Activated CD8-positive, alpha-beta memory T cell treated with anti-CD3 and anti-CD28 coated beads for 4 hours (primary cell): ENCODE measurements around the gene ITFG1.
"Not testable (repeated sequence)": the region's sequence is repeated elsewhere in the genome, so short reads cannot be mapped to it uniquely, and the experiment has no call there.

ENCODE experiments used
- DNase-seq, 2 donors: peaks; one replicate each; pipeline ENCODE4 v3.0.0-alpha.2; 2020; ENCODE audit warnings: low read depth in 2 of 2

The ITFG1 gene

DNA sequence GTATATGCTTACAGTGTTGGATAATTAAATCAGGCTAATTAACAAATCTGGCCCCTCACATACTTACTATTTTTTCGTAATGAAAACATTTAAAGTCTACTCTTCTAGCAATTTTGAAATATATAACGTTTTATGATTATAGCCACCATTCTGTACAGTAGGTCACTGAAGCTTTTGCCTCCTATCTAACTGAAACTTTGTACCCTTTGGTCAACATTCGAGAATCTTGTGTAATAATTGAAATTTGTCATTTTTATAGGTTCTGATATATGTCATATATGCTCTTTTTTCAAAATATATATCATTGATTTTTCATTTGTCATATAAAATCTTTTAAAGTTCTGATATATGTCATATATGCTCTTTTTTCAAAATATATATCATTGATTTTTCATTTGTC is 12.9 kb upstream of the ITFG1 start:
- no peak for DNase-seq

DNA sequence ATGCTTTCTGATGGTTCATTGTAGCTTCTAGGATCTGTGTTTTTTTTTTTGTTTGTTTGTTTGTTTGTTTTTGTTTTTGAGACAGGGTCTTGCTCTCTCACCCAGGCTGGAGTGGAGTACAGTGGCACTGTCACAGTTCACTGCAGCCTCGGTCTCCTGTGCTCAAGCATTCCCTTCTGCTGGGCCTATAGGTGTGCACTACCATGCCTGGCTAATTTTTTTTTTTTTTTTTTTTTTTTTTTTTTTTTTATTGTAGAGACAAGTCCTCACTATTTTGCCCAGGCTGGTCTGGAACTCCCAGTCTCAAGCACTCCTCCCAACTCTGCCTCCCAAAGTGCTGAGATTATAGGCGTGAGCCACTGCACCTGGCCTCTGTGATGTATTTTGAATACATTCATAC is 12.1 kb upstream of the ITFG1 start:
- DNase-seq, result not testable (repeated sequence)

DNA sequence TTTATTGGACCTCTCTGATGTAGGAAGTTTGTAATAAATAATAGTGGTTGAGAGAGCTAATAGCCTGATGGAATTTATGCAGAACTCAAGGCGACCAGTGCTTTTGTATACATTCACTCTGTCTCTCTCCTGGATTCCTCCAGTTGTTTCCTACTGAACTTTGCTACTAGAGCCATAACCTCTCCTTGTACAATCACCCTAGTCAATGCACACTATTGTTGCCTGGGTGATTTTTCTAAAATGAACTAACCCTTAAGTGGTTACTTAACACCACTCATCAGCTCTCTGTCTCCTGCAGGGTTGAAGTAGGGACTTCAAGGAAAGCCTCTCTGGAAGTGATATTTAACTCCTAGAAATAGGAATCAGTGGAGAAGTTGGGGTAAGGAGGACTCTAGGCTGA is 9.9 kb upstream of the ITFG1 start:
- DNase-seq, result no peak

GRCh38 chr16:47470211-47470610 is 9.3 kb upstream of the ITFG1 start:
- DNase-seq, result no peak

DNA sequence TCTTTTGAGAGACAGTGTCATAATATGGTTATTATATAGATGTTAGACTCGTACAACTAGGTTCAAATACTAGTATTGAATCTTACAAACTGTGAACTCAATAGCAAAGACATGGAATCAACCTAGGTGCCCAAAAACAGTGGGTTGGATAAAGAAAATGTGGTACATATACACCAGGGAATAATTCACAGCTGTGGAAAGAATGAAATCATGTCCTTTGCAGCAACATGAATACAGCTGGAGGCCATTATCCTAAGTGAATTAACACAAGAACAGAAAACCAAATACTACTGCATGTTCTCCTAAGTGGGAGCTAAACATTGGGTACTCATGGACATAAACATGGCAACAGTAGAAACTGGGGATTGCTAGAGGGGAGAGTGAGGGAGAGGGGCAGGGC is 8.4 kb upstream of the ITFG1 start:
- no peak for DNase-seq

GRCh38 chr16:47468070-47468689 is 7.3 kb upstream of the ITFG1 start:
- not testable (repeated sequence) for DNase-seq

GRCh38 chr16:47467501-47467900 is 6.6 kb upstream of the ITFG1 start:
- no peak for DNase-seq

- DNase-seq, result no peak
Measured at GRCh38 chr16:47465919-47466630, 5.2 kb upstream of the ITFG1 start.

- DNase-seq, result no peak
Measured at GRCh38 chr16:47463771-47464624, 3.1 kb upstream of the ITFG1 start.

GRCh38 chr16:47461598-47462266 is 869 bp upstream of the ITFG1 start:
- DNase-seq, result no peak

- no peak for DNase-seq
Measured at GRCh38 chr16:47460359-47460710, 528 bp downstream of the ITFG1 start.

GRCh38 chr16:47459603-47460002 is 1.3 kb downstream of the ITFG1 start:
- no peak for DNase-seq

- no peak for DNase-seq
Measured at GRCh38 chr16:47458331-47458730, 2.5 kb downstream of the ITFG1 start.

- no peak for DNase-seq
Measured at GRCh38 chr16:47449788-47450187, 11.1 kb downstream of the ITFG1 start.

GRCh38 chr16:47448830-47449575 is 11.9 kb downstream of the ITFG1 start:
- no peak for DNase-seq

DNA sequence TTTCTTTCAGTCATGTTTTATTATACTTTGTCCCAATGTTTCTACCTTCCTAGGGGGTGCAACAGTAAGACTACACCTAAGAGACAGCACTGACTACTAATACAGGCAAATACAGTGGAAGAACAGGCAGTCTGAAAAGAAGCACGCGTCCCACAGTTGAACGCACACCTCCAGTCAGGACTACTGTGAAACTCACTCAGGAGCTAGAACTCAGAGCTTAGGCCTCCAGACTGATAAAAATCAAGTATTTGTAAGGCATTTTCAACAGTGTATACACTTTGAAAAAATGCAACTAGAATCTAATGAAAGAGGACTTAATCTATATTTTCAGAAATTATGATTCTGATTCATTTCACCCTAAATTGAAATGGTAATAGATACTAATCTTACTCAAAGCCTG is 14.4 kb downstream of the ITFG1 start:
- DNase-seq, result no peak

DNA sequence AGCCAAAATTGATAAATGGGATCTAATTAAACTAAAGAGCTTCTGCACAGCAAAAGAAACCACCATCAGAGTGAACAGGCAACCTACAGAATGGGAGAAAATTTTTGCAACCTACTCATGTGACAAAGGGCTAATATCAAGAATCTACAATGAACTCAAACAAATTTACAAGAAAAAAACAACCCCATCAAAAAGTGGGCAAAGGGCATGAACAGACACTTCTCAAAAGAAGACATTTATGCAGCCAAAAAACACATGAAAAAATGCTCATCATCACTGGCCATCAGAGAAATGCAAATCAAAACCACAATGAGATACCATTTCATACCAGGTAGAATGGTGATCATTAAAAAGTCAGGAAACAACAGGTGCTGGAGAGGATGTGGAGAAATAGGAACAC is 18.0 kb downstream of the ITFG1 start:
- DNase-seq, result not testable (repeated sequence)

GRCh38 chr16:47440066-47440465 is 20.8 kb downstream of the ITFG1 start:
- DNase-seq, result not testable (repeated sequence)

GRCh38 chr16:47434274-47434673 is 26.6 kb downstream of the ITFG1 start:
- not testable (repeated sequence) for DNase-seq

DNA sequence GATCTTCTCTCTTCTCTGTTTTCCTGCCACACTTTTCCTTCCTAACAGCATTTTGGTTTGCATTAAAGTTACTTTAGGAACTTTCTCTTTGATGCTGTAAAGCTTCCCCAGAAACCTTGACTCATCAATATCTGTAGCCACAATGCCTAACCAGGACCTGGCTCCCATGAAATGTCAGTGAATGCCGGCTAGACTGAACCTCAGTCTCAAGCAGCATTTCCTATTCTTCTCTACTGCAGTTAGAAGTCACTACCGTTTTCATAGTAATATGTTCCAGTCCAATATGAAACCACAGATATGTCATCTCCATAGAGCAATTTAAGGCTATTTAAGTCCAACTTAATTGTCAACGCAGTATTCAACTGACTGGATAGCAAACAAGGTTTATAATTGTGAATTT is 28.9 kb downstream of the ITFG1 start:
- no peak for DNase-seq

DNA sequence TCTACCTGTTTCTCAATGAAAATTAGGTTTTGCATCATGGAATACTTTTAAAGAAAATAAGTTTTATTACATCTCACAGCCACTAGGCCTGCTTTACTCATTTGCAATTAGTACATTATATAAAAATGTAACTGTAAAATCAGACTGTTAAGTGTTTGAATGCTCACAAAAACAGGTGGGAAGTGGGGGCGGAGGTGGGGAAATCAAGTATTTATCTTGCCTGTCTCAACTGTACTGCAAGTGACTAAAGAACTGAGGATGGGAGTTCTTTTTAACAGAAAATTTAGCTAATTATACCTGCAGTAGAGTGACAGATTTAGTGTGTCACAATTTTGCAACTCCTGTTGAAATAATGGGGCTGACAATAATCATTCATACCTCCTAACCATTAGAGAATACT is 34.1 kb downstream of the ITFG1 start:
- no peak for DNase-seq

DNA sequence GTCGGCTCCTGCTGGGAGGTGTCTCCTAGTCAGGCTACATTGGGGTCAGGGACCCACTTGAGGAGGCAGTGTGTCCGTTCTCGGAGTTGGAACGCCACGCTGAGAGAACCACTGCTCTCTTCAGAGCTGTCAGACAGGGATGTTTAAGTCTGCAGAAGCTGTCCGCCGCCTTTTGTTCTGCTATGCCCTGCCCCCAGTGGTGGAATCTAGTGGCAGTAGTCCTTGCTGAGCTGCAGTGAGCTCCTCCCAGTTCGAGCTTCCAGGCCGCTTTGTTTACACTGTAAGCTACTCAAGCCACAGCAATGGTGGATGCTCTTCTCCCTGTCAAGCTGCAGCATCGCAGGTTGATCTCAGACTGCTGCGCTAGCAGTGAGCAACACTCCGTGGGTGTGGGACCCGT is 36.0 kb downstream of the ITFG1 start:
- no peak for DNase-seq
